T-cell (primary cell): ENCODE data around the gene PHC2. TPM values are rescaled to one million over a fixed set of nuclear protein-coding genes. Genes with fewer than 3 reads are reported as not detected.

Experiments used
- ATAC-seq, 4 experiments: fragments of 200-7000 bp in 3 of 4; fragments of 150-1000 bp in 1 of 4; cut with Tn5 transposase; replicated peaks in 1 of 4; 1 replicate in 3 of 4; 2 replicates in 1 of 4; pipeline ENCODE4 v1.10.0; 2021; ENCODE audit warnings: moderate library complexity in 3 of 4, mild to moderate bottlenecking in 2 of 4, moderate number of reproducible peaks in 1 of 4
- CTCF ChIA-PET, 2 donors: fragments of 300-600 bp; sonication (Branson Sonifier 250); formaldehyde crosslinking; loops; one replicate each; lab custom pipeline; 2022; ENCODE audit warnings: antibody characterized with exemption in 2 of 2; lab: Charles Lee
- POLR2A ChIA-PET, 2 donors: fragments of 300-600 bp; sonication (Branson Sonifier 250); formaldehyde crosslinking; loops; one replicate each; lab custom pipeline; 2022; ENCODE audit warnings: antibody characterized with exemption in 2 of 2; lab: Charles Lee
- DNase-seq, 35 experiments: peaks; one replicate each; pipeline versions ENCODE4 v3.0.0 to v3.0.0-alpha.2; 2013 to 2023
- H3K27ac ChIP-seq: one replicate; pipeline ENCODE4 v1.5.1; 2013; ENCODE audit warnings: low read length
- H3K27me3 ChIP-seq, 2 experiments: replicated peaks in 1 of 2; 1 replicate in 1 of 2; 2 replicates in 1 of 2; pipeline versions ENCODE4 v1.6.1 to v1.7.0; 2013; ENCODE audit warnings: low read length in 1 of 2, mixed read lengths in 1 of 2; ENCODE audit not compliant: control insufficient read depth in 2 of 2, insufficient read depth in 2 of 2; ENCODE audit errors: extremely low read depth in 1 of 2
- H3K36me3 ChIP-seq, 2 donors: 1 replicate in 1 of 2; 2 replicates in 1 of 2; pipeline versions ENCODE4 v1.6.1 to v1.7.0; 2013; ENCODE audit warnings: low read length in 1 of 2; ENCODE audit not compliant: control insufficient read depth in 2 of 2, insufficient read depth in 1 of 2; ENCODE audit errors: extremely low read depth in 1 of 2
- H3K4me1 ChIP-seq, 2 experiments: 1 replicate in 1 of 2; 2 replicates in 1 of 2; pipeline versions ENCODE4 v1.6.1 to v1.7.0; 2013; ENCODE audit warnings: low read length in 2 of 2, mixed read lengths in 1 of 2; ENCODE audit not compliant: insufficient read depth in 2 of 2, control insufficient read depth in 1 of 2; ENCODE audit errors: extremely low read depth in 1 of 2
- H3K4me3 ChIP-seq, 2 donors: 1 replicate in 1 of 2; 2 replicates in 1 of 2; pipeline versions ENCODE4 v1.5.1 to v1.7.0; 2013; ENCODE audit warnings: mild to moderate bottlenecking in 2 of 2, low read length in 1 of 2, moderate library complexity in 1 of 2; ENCODE audit not compliant: control insufficient read depth in 1 of 2; ENCODE audit errors: extremely low read depth in 1 of 2
- H3K9me3 ChIP-seq: 2 replicates; pipeline ENCODE4 v1.7.0; 2013
- H3K27ac Mint-ChIP-seq, 2 donors: one replicate each; pipeline ENCODE4 v1.8.0; 2020 to 2021; ENCODE audit warnings: mild to moderate bottlenecking in 2 of 2, mixed read lengths in 2 of 2
- H3K27me3 Mint-ChIP-seq, 2 donors: one replicate each; pipeline ENCODE4 v1.8.0; 2021 to 2022; ENCODE audit warnings: mixed read lengths in 2 of 2
- H3K36me3 Mint-ChIP-seq: one replicate; pipeline ENCODE4 v1.8.0; 2021; ENCODE audit warnings: mixed read lengths
- H3K4me1 Mint-ChIP-seq, 3 donors: one replicate each; pipeline ENCODE4 v1.8.0; 2020 to 2022; ENCODE audit warnings: mixed read lengths in 3 of 3, mild to moderate bottlenecking in 1 of 3
- H3K4me3 Mint-ChIP-seq, 3 donors: one replicate each; pipeline ENCODE4 v1.8.0; 2020 to 2022; ENCODE audit warnings: mild to moderate bottlenecking in 3 of 3, mixed read lengths in 3 of 3, moderate library complexity in 3 of 3
- H3K9me3 Mint-ChIP-seq, 3 donors: one replicate each; pipeline ENCODE4 v1.8.0; 2020 to 2022; ENCODE audit warnings: mixed read lengths in 3 of 3
- WGBS: methylation state at CpG from one replicate; pipeline ENCODE4 v1.1.5; 2013; ENCODE audit warnings: missing lambda C conversion rate; ENCODE audit not compliant: insufficient coverage; 5-methylcytosine and 5-hydroxymethylcytosine counted together
- total RNA-seq, 35 experiments: library from RNA in 6 of 35; stranded (reverse) in 6 of 35; fragments of 120-200 nt in 1 of 35; gene quantifications; one replicate each; pipeline versions ENCODE4 v1.2.1 to v1.2.4 and lab custom pipeline; 2013 to 2026

PHC2 gene
- total RNA-seq, 5 donors from 2014 or later (not counting 1 experiment from before 2014, with no cell fraction given): 29.7 to 39.3 (median 37.9) TPM

- H3K36me3 Mint-ChIP-seq: no peaks in the 10 kb centered on the region
- no peak overlapping the region for H3K27ac Mint-ChIP-seq
- 54% methylated on average over 2 of the region's 4 CpGs for WGBS
- no peak overlapping the region for H3K4me3 Mint-ChIP-seq
- Histone ChIP-seq H3K4me1 (no peaks in the 10 kb centered on the region), H3K9me3 (no peaks in the 10 kb centered on the region), H3K36me3 (no peaks in the 10 kb centered on the region), H3K27ac (no peak overlapping the region), H3K4me3 (no peak overlapping the region), H3K27me3 (peaks cover 0 to 19% of the 10 kb centered on the region in 2 experiments)
- ATAC-seq: no peak
- CTCF ChIA-PET: no interaction called here
- POLR2A ChIA-PET: no interaction called here
- H3K27me3 Mint-ChIP-seq: peaks cover 33 to 36% of the 10 kb centered on the region in 2 donors
- H3K9me3 Mint-ChIP-seq: no peaks in the 10 kb centered on the region
- H3K4me1 Mint-ChIP-seq: peaks cover 0 to 5% (median 0%) of the 10 kb centered on the region in 3 donors
- no peak for DNase-seq
Observed at GRCh38 chr1:33443080-33443704, 12.3 kb upstream of the PHC2 start.

- no peaks in the 10 kb centered on the region for H3K9me3 ChIP-seq
- Mint-ChIP-seq H3K36me3 (no peaks in the 10 kb centered on the region), H3K9me3 (no peaks in the 10 kb centered on the region), H3K27ac (no peak overlapping the region), H3K27me3 (peaks cover 28 to 32% of the 10 kb centered on the region in 2 donors), H3K4me1 (peaks cover 0 to 5% (median 0%) of the 10 kb centered on the region in 3 donors), H3K4me3 (no peak overlapping the region)
- H3K4me3 ChIP-seq: no peak overlapping the region
- no peak for ATAC-seq
- ChIA-PET CTCF (no interaction called here), POLR2A (no interaction called here)
- 71% methylated on average over 1 of the region's 1 CpG for WGBS
- no peak overlapping the region for H3K27ac ChIP-seq
- no peak for DNase-seq
- H3K36me3 ChIP-seq: no peaks in the 10 kb centered on the region
- no peaks in the 10 kb centered on the region for H3K4me1 ChIP-seq
- H3K27me3 ChIP-seq: peaks cover 0 to 18% of the 10 kb centered on the region in 2 experiments
Observed at GRCh38 chr1:33442141-33442540, 11.2 kb upstream of the PHC2 start.

GRCh38 chr1:33441088-33441745, 10.3 kb upstream of the PHC2 start:
- Histone ChIP-seq H3K4me3 (no peak overlapping the region), H3K27me3 (peaks cover 0 to 18% of the 10 kb centered on the region in 2 experiments), H3K36me3 (no peaks in the 10 kb centered on the region), H3K4me1 (no peaks in the 10 kb centered on the region), H3K9me3 (no peaks in the 10 kb centered on the region), H3K27ac (no peak overlapping the region)
- Mint-ChIP-seq H3K4me1 (peaks cover 0 to 1% (median 0%) of the 10 kb centered on the region in 3 donors), H3K36me3 (no peaks in the 10 kb centered on the region), H3K27ac (no peak overlapping the region), H3K9me3 (no peaks in the 10 kb centered on the region), H3K4me3 (no peak overlapping the region), H3K27me3 (peaks cover 26 to 27% of the 10 kb centered on the region in 2 donors)
- no peak for ATAC-seq
- ChIA-PET POLR2A (no interaction called here), CTCF (interaction anchor here in 1 of 2 donors (0.6 kb wide), 1 partner anchor 21 kb away, joined by 3 read pairs; no protein-coding TSS in a partner anchor)
- WGBS: 83% methylated on average over 4 of the region's 6 CpGs
- no peak for DNase-seq

GRCh38 chr1:33439662-33440061, 8.8 kb upstream of the PHC2 start:
- Histone ChIP-seq H3K9me3 (no peaks in the 10 kb centered on the region), H3K36me3 (no peaks in the 10 kb centered on the region), H3K4me3 (no peak overlapping the region), H3K4me1 (no peaks in the 10 kb centered on the region), H3K27me3 (peaks cover 0 to 18% of the 10 kb centered on the region in 2 experiments), H3K27ac (no peak overlapping the region)
- DNase-seq (no peak), ATAC-seq (no peak)
- WGBS: 80% methylated on average over 1 of the region's 1 CpG
- Mint-ChIP-seq H3K36me3 (no peaks in the 10 kb centered on the region), H3K9me3 (no peaks in the 10 kb centered on the region), H3K27ac (no peak overlapping the region), H3K4me3 (no peak overlapping the region), H3K27me3 (peaks cover 18 to 23% of the 10 kb centered on the region in 2 donors), H3K4me1 (no peaks in the 10 kb centered on the region)
- CTCF ChIA-PET: interaction anchor here (1.0 to 1.4 kb wide), 2 partner anchors 12 to 30 kb away, joined by 3 read pairs; no protein-coding TSS in a partner anchor
- POLR2A ChIA-PET: no interaction called here

- H3K4me1 Mint-ChIP-seq: no peaks in the 10 kb centered on the region
- no peaks in the 10 kb centered on the region for H3K36me3 Mint-ChIP-seq
- 100% methylated on average over 1 of the region's 6 CpGs for WGBS
- H3K27me3 Mint-ChIP-seq: peaks cover 18 to 23% of the 10 kb centered on the region in 2 donors
- ChIA-PET CTCF (interaction anchor here in 1 of 2 donors (1.4 kb wide), 1 partner anchor 11 kb away, joined by 3 read pairs; no protein-coding TSS in a partner anchor), POLR2A (no interaction called here)
- no peak overlapping the region for H3K27ac Mint-ChIP-seq
- no peak for ATAC-seq
- Histone ChIP-seq H3K27ac (no peak overlapping the region), H3K27me3 (peaks cover 0 to 14% of the 10 kb centered on the region in 2 experiments), H3K4me1 (no peaks in the 10 kb centered on the region), H3K9me3 (no peaks in the 10 kb centered on the region), H3K36me3 (no peaks in the 10 kb centered on the region), H3K4me3 (no peak overlapping the region)
- DNase-seq: no peak
- no peaks in the 10 kb centered on the region for H3K9me3 Mint-ChIP-seq
- H3K4me3 Mint-ChIP-seq: no peak overlapping the region
Observed at GRCh38 chr1:33438364-33439160, 7.7 kb upstream of the PHC2 start.

- WGBS: 75% methylated on average over 2 of the region's 4 CpGs
- DNase-seq (no peak), ATAC-seq (no peak)
- peaks cover 0 to 12% of the 10 kb centered on the region in 2 experiments for H3K27me3 ChIP-seq
- Mint-ChIP-seq H3K4me3 (no peak overlapping the region), H3K36me3 (no peaks in the 10 kb centered on the region), H3K9me3 (no peaks in the 10 kb centered on the region), H3K27ac (no peak overlapping the region), H3K27me3 (peaks cover 15 to 22% of the 10 kb centered on the region in 2 donors), H3K4me1 (no peaks in the 10 kb centered on the region)
- POLR2A ChIA-PET: no interaction called here
- H3K4me1 ChIP-seq: no peaks in the 10 kb centered on the region
- H3K36me3 ChIP-seq: no peaks in the 10 kb centered on the region
- H3K27ac ChIP-seq: no peak overlapping the region
- H3K4me3 ChIP-seq: no peak overlapping the region
- no peaks in the 10 kb centered on the region for H3K9me3 ChIP-seq
- CTCF ChIA-PET: interaction anchor here in 1 of 2 donors (0.6 kb wide), 1 partner anchor 15 kb away, joined by 3 read pairs; no protein-coding TSS in a partner anchor
Observed at GRCh38 chr1:33436557-33437285, 5.8 kb upstream of the PHC2 start.
